ENCODE data around the gene PCDHA12. TPM values are rescaled to one million over a fixed set of nuclear protein-coding genes. Genes with fewer than 3 reads are reported as not detected.
"Not testable (repeated sequence)": the region's sequence is repeated elsewhere in the genome, so short reads cannot be mapped to it uniquely, and the experiment has no call there.

The PCDHA12 gene
- total RNA-seq, 1 donor from 2014 or later = 11.0 TPM

DNA sequence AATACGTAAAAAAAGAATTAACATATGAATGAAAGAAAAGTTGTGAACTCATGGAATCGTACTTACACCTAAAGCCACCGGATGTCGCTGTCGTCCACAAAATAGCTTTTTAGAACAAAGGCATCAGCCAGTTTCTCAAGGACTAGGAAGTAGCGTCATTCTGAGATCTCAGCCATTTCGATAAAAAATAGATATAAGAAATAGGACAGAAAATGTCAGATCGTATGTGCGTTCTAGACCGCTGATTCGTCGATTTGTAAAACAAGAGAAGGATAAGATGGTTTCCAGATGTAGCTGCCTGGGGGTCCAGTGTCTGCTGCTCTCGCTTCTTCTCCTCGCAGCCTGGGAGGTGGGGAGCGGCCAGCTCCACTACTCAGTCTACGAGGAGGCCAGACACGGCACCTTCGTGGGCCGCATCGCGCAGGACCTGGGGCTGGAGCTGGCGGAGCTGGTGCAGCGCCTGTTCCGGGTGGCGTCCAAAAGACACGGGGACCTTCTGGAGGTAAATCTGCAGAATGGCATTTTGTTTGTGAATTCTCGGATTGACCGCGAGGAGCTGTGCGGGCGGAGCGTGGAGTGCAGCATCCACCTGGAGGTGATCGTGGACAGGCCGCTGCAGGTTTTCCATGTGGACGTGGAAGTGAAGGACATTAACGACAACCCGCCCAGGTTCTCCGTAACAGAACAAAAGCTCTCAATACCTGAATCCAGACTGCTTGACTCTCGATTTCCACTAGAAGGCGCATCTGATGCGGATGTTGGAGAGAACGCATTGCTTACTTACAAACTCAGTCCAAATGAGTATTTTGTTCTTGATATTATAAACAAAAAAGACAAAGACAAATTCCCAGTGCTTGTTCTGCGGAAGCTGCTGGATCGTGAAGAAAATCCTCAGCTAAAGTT, 19.1 kb upstream of the PCDHA12 start, which contains the start of gene PCDHA10:
Gene PCDHA10, plus strand, starts transcription at position 126 of the 903 bp plus-strand sequence. Its CDS starts 152 bp downstream, at position 278.
- no peak for DNase-seq (ENCODE audit: low spot score in 2 of 2)
- FAIRE-seq = no peak

- DNase-seq (ENCODE audit: low spot score in 2 of 2) (no peak), FAIRE-seq (no peak)
These were observed 17.7 kb upstream of the PCDHA12 start for GRCh38 chr5:140857177-140857986.

DNA sequence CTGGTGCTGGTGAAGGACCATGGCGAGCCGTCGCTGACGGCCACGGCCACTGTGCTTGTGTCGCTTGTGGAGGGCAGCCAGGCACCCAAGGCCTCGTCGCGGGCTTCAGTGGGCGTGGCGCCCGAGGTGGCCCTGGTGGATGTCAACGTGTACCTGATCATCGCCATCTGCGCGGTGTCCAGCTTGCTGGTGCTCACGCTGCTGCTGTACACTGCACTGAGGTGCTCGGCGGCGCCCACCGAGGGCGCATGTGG, 17.2 kb upstream of the PCDHA12 start:
- no peak for DNase-seq (ENCODE audit: low spot score in 2 of 2)
- no peak for FAIRE-seq

DNA sequence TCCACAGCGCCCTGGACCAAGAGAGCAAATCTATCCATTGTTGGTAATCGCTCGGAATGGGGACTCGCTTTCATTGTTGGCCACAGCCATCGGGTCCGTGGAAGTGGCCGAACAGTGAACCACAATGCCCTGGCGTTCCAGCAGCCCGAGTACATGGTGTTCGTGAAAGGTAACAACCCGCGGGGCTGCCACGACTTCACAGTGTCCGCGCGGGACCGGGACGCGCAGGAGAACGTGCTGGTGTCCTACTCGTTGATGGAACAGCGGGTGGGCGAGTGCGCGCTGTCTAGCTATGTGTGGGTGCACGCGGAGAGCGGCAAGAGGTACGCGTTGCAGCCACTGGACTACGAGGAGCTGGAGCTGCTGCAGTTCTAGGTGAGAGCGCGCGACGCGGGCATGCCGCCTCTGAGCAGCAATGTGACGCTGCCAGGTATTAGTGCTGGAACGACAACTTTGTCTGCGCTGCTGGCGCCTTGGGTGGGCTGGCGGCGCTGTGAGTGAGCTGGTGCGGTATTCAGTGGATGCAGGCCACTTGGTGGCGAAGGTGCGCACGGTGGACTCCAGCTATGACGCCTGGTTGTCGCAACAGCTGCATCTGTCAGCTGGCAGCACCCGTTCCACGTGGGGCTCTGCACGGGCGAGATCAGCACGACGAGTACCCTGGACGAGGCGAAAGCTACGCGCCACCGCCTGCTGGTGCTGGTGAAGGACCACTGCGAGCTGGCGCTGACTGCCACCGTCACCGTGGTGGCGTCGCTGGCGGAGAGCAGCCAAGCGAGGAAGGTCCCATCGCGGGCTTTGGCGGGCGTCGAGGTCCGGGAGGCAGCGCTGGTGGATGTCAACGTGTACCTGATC, 12.4 kb upstream of the PCDHA12 start:
- FAIRE-seq (no peak), DNase-seq (ENCODE audit: low spot score in 2 of 2) (no peak)

DNA sequence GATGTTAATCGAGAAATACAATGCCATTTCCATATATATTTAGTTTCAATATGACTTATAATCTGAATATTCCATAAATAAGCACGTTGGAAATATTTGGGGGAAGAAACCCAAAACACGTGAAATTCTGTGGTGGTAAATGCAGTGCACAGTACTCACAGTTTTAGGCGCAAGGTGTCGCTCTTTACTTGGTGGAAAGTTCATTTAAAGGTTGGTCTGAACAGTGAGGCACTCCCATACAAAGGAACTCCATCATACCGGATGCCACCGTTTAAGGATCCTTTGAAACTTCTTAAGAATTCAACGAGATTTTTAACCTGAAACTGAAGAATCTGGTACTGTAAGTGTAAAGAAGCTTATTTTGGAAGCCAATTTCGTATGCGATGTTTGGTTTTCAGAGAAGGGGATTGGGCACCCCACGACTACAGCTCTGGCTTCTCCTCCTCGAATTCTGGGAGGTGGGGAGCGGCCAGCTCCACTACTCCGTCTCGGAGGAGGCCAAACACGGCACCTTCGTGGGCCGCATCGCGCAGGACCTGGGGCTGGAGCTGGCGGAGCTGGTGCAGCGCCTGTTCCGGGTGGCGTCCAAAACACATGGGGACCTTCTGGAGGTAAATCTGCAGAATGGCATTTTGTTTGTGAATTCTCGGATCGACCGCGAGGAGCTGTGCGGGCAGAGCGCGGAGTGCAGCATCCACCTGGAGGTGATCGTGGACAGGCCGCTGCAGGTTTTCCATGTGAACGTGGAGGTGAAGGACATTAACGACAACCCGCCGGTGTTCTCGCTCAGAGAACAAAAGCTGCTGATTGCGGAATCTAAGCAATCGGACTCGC, 6.2 kb upstream of the PCDHA12 start, which contains the start of gene PCDHA11:
Gene PCDHA11, plus strand, starts transcription at position 237 of the 834 bp plus-strand sequence. Its CDS starts 147 bp downstream, at position 384.
- DNase-seq (ENCODE audit: low spot score in 2 of 2) (peak in 1 of 2 donors; percentile 52), FAIRE-seq (no peak)

GRCh38 chr5:140869555-140869886, 5.6 kb upstream of the PCDHA12 start:
- DNase-seq (ENCODE audit: low spot score in 2 of 2) = peak; percentile 27 to 55
- no peak for FAIRE-seq

DNA sequence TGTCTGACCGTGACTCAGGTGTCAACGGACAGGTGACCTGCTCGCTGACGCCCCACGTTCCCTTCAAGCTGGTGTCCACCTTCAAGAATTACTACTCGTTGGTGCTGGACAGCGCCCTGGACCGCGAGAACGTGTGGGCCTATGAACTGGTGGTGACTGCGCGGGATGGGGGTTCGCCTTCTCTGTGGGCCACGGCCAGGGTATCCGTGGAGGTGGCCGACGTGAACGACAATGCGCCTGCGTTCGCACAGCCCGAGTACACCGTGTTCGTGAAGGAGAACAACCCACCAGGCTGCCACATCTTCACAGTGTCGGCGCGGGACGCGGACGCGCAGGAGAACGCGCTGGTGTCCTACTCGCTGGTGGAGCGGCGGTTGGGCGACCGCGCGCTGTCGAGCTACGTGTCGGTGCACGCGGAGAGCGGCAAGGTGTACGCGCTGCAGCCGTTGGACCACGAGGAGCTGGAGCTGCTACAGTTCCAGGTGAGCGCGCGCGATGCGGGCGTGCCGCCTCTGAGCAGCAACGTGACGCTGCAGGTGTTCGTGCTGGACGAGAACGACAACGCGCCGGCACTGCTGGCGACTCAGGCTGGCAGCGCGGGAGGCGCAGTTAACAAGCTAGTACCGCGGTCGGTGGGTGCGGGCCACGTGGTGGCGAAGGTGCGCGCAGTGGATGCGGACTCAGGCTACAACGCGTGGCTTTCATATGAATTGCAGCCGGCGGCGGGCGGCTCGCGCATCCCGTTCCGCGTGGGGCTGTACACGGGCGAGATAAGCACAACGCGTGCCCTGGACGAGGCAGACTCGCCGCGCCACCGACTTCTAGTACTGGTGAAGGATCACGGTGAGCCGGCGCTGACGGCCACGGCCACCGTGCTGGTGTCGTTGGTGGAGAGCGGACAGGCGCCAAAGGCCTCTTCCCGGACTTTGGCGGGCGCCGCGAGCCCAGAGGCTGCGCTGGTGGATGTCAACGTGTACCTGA, 4.6 kb upstream of the PCDHA12 start:
- FAIRE-seq = no peak
- no peak for DNase-seq (ENCODE audit: low spot score in 2 of 2)

GRCh38 chr5:140876541-140877261, 1.6 kb downstream of the PCDHA12 start:
- DNase-seq (ENCODE audit: low spot score in 2 of 2); FAIRE-seq: not testable (repeated sequence)

GRCh38 chr5:140877262-140877581, 2.1 kb downstream of the PCDHA12 start:
- FAIRE-seq = no peak
- no peak for DNase-seq (ENCODE audit: low spot score in 2 of 2)

DNA sequence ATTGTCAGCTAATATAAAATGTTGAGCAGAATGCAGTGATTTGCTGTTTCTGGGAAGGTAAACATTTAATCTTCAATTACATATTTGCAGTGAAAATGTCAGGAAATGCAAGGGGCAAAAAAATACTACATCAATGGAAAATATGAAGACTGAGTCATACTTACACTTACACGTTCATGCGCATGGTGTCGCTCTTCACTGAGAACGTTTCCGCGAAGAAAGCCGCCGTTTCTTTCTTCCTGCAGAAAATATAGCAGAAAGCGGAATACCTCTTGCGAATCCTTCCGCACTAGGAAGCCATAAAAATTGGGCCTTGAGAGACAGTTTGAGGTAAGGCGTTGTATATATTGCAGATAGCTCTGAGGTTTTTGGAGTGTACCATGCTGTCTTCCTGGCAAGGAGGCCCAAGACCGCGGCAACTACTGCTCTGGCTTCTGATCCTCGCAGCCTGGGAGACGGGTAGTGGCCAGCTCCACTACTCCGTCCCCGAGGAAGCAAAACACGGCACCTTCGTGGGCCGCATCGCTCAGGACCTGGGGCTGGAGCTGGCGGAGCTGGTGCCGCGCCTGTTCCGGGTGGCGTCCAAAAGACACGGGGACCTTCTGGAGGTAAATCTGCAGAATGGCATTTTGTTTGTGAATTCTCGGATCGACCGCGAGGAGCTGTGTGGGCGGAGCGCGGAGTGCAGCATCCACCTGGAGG, 6.9 kb downstream of the PCDHA12 start, which contains the start of gene PCDHA13:
Gene PCDHA13, plus strand, starts transcription at position 236 of the 702 bp plus-strand sequence. Its CDS starts 145 bp downstream, at position 381.
- peak; percentile 44 to 59 for DNase-seq (ENCODE audit: low spot score in 2 of 2)
- FAIRE-seq = no peak

DNA sequence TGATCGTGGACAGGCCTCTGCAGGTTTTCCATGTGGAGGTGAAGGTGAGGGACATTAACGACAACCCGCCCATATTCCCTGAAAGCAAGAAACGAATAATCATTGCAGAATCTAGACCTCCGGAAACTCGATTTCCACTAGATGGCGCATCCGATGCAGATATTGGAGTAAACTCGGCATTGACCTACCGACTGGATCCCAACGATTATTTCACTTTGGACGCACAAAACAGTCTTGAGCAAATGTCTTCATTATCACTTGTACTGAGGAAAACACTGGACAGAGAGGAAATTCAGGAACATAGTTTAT, 7.4 kb downstream of the PCDHA12 start:
- no peak for FAIRE-seq
- peak; percentile 33 to 56 for DNase-seq (ENCODE audit: low spot score in 2 of 2)

DNA sequence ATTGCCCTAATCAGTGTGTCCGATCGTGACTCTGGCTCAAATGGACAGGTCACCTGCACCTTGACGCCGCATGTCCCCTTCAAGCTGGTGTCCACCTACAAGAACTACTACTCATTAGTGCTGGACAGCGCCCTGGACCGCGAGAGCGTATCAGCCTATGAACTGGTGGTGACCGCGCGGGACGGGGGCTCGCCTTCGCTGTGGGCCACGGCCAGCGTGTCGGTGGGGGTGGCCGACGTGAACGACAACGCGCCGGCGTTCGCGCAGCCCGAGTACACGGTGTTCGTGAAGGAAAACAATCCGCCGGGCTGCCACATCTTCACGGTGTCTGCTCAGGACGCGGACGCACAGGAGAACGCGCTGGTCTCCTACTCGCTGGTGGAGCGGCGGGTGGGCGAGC, 8.3 kb downstream of the PCDHA12 start:
- DNase-seq (ENCODE audit: low spot score in 2 of 2) = no peak
- FAIRE-seq = no peak

DNA sequence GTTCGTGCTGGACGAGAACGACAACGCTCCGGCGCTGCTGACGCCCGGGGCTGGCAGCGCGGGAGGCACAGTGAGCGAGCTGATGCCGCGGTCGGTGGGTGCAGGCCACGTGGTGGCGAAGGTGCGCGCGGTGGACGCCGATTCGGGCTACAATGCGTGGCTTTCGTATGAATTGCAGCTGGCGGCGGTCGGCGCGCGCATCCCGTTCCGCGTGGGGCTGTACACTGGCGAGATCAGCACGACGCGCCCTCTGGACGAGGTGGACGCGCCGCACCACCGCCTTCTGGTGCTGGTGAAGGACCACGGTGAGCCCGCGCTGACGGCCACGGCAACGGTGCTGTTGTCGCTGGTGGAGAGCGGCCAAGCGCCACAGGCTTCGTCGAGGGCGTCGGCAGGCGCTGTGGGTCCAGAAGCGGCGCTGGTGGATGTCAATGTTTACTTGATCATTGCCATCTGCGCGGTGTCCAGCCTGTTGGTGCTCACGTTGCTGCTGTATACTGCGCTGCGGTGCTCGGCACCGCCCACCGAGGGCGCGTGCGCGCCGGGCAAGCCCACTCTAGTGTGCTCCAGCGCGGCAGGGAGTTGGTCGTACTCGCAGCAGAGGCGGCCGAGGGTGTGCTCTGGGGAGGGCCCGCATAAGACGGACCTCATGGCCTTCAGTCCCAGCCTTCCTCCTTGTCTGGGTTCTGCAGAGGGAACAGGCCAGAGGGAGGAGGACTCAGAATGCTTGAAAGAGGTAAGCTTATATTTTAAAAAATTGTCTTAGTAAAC, 9.0 kb downstream of the PCDHA12 start:
- FAIRE-seq = no peak
- no peak for DNase-seq (ENCODE audit: low spot score in 2 of 2)

DNA sequence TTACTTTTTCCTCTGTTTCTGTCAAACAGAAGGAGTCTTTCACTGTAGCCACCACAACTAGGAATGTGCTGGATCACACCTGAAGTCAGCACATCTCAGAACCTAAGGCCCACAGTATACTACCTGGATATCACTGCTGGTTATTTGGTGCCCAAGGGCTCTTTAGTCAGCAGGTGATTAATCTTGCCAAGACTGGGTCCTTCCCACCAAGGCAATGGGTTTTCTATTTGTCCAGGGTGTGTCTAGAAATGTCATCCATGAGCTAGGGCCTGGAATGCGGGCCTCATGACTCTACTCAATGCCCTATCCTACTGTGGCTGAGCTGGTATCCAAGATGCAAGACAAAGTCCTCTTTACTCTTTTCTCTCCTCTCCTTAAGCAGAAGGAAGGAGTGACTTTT, 41.2 kb downstream of the PCDHA12 start:
- FAIRE-seq (no peak), DNase-seq (ENCODE audit: low spot score in 2 of 2) (no peak)

DNA sequence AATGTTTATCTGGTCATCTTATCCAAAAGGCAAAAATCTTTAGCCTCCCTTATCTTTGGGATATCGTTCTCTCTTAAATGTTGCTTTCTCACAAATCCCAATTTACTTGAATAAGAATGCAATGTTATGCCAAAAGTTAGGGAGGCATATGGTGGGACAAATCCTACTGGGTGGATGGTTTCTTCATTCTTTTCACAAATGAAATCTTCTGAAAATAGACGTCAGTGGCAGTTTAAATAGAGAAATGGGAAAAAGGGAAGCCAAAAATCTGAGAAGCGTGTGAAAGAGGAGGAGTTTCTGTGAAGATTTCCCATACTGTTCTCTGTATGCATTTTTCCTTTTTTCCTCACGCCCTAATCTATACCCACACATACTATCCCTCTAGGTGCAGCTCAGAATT, 48.5 kb downstream of the PCDHA12 start:
- FAIRE-seq (no peak), DNase-seq (ENCODE audit: low spot score in 2 of 2) (no peak)

DNA sequence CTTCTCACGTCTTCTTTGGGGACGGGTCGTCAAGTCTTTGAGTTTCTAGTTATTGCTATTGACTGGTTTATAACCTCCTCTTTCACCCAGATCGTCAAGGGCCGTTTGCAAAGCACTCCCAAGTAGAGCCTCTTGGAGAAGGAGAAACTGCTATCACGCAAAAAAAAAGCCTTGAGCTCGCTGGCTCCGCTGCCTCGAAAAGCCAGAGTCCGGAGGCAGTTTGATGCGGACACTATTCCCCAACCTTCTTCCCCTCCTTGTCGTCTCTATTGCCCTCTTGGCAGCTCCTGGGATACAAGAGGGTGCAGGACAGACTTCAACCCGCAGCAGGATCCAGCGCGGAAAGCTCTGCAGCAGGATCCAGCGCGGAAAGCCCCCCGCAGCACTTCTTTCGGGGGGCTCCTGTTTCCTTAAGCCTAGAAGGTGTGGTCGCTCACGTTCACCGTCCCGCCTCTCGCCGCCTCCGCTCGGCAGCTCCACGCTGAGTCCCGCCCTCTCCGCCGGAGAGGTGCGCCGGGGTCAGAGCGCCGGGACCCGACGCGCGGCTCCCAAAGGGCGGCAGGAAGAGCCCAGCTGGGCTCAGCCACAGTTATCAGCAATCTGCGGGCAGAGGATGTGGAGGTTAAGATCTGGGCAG, 50.8 kb downstream of the PCDHA12 start, which contains the start of gene PCDHAC1:
Gene PCDHAC1, plus strand, starts transcription at position 494 of the 637 bp plus-strand sequence. CDS start 594 bp downstream, outside the sequence.
- DNase-seq (ENCODE audit: low spot score in 2 of 2) (peak in 1 of 2 donors; percentile 37), FAIRE-seq (no peak)
